ENCODE measurements around the gene FUBP3.

DNA sequence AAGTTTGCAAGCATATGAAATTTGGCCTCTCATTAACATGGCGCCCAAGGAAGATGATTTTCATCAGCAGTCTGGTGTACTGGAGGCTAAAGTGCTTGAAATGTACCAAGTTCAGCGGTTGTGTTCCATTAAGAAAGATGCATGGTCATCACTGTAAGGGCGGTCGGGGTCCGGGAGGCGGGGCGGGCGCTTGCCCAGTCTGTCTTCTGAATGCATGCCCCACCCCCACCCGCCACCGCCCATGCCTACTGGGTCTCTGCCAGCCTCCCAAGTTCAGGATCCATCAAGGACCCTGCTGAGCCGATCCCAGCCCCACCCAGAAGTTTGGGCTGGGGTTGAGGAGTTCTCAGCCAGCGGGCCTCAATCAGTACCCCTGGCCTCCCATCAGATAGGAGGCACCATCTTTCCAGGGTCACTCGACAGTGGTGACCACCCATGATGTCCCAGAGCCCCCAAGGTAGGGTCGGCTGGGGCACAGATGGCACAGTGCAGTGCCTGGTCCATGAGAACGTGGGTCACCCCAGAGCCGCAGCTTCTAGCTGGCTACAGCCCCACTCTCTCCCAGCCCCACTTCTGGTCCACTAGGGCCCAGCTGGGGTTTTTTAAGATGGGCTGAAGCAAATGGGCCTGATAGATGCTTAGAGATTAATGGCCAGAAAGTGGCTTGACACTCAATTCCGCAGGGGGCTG, 60.6 kb downstream of the FUBP3 start:
- no peak for TF ChIP-seq POLR2A (IDR thresholded peaks at IDR 0.05)
- TF ChIP-seq, protein P1, sequence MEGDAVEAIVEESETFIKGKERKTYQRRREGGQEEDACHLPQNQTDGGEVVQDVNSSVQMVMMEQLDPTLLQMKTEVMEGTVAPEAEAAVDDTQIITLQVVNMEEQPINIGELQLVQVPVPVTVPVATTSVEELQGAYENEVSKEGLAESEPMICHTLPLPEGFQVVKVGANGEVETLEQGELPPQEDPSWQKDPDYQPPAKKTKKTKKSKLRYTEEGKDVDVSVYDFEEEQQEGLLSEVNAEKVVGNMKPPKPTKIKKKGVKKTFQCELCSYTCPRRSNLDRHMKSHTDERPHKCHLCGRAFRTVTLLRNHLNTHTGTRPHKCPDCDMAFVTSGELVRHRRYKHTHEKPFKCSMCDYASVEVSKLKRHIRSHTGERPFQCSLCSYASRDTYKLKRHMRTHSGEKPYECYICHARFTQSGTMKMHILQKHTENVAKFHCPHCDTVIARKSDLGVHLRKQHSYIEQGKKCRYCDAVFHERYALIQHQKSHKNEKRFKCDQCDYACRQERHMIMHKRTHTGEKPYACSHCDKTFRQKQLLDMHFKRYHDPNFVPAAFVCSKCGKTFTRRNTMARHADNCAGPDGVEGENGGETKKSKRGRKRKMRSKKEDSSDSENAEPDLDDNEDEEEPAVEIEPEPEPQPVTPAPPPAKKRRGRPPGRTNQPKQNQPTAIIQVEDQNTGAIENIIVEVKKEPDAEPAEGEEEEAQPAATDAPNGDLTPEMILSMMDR (IDR thresholded peaks at IDR 0.05): no peak
- no peak for TF ChIP-seq EP300 (IDR thresholded peaks at IDR 0.05)

All from suprapubic skin (tissue), 3 donors.